Adrenal gland (tissue), 12 donors: ENCODE results near the gene IKZF2. TPM values are rescaled to one million over a fixed set of nuclear protein-coding genes. Genes with fewer than 3 reads are reported as not detected.

Experiments
- DNase-seq, 7 donors: peaks; one replicate each; pipeline ENCODE4 v3.0.0-alpha.2; 2019 to 2020
- H3K27ac ChIP-seq, 5 donors: fragments of 200-600 bp; sonication (generic) in 4 of 5; 1 replicate in 3 of 5; 2 replicates in 2 of 5; pipeline versions ENCODE4 v1.5.1 to v1.8.0; 2016 to 2020; ENCODE audit warnings: mild to moderate bottlenecking in 1 of 5
- H3K27me3 ChIP-seq: fragments of 200-600 bp; 2 replicates; pipeline ENCODE4 v1.8.0; 2021
- H3K36me3 ChIP-seq, 2 donors: fragments of 200-600 bp; replicated peaks in 1 of 2; 1 replicate in 1 of 2; 2 replicates in 1 of 2; pipeline versions ENCODE4 v1.5.1 to v1.8.0; 2018 to 2022
- H3K4me1 ChIP-seq, 2 donors: fragments of 200-600 bp; replicated peaks in 1 of 2; 1 replicate in 1 of 2; 2 replicates in 1 of 2; pipeline versions ENCODE4 v1.5.1 to v1.8.0; 2018 to 2021
- H3K4me3 ChIP-seq, 4 donors: fragments of 200-600 bp; sonication (generic) in 3 of 4; one replicate each; pipeline ENCODE4 v1.5.1; 2016 to 2018
- H3K9me3 ChIP-seq, 3 donors: fragments of 200-600 bp; sonication (generic) in 1 of 3; replicated peaks in 1 of 3; 1 replicate in 2 of 3; 2 replicates in 1 of 3; pipeline versions ENCODE4 v1.5.1 to v1.8.0; 2016 to 2021
- POLR2A ChIP-seq, 2 donors: fragments of 450-650 bp; IDR thresholded peaks; one replicate each; pipeline ENCODE4 v1.6.1; 2017; ENCODE audit warnings: antibody characterized with exemption in 2 of 2, mild to moderate bottlenecking in 2 of 2, moderate library complexity in 1 of 2
- WGBS, 4 donors: extraction: QIAGEN DNeasy Blood & Tissue Kit in 2 of 4; methylation state at CpG; one replicate each; pipeline versions ENCODE4 v1.1.5 to v1.1.7; 2013 to 2017; 5-methylcytosine and 5-hydroxymethylcytosine counted together
- intact Hi-C, 2 donors: fragments of 100-400 bp; cut with DNase I; formaldehyde crosslinking; loops; one replicate each; pipeline versions ENCODE4 v1.14.1 to v1.15.0; 2022 to 2023
- polyA plus RNA-seq, 3 donors: library from polyadenylated mRNA; stranded (reverse); fragments of 200-250 nt in 2 of 3; fragments of 350-450 nt in 1 of 3; fragmentation: Illumina TruSeq in 1 of 3; extraction: RNeasy Lipid Tissue Mini Kit (QIAGEN cat#74804) in 1 of 3; gene quantifications; one replicate each; pipeline ENCODE4 v1.2.3, GENCODE V29; 2013 to 2014
- total RNA-seq, 9 donors: library from RNA; depleted of rRNA in 4 of 9; stranded (reverse); fragments of >200 nt in 4 of 9; fragments of 120-200 nt in 1 of 9; fragmentation: NEBNext Ultra II Directional in 1 of 9; extraction: Animal tissue kit (Norgen Biotek cat#: 25700) in 1 of 9; gene quantifications; one replicate each; pipeline versions ENCODE4 v1.1.0 to v1.2.4, GENCODE V29; 2013 to 2023
- TF ChIP-seq, protein P1 (sequence below), 6 experiments: fragments of 450-650 bp in 4 of 6; fragments of 200-600 bp in 2 of 6; sonication (generic) in 1 of 6; IDR thresholded peaks; 1 replicate in 5 of 6; 2 replicates in 1 of 6; pipeline versions ENCODE4 v1.5.1 to v1.8.0; 2016 to 2021; ENCODE audit warnings: antibody characterized with exemption in 6 of 6, mild to moderate bottlenecking in 2 of 6, moderate library complexity in 1 of 6
- donor health status: healthy with polysubstance abuse.
- donor health status: Bipolar disorder and iron deficiency.
- donor health status: DM: yes; HTN: yes; CAD: no.
- donor health status: DM: no; HTN: no; CAD: no.
- donor health status: DM: no; HTN: no; CAD: no.
- donor health status: DM: yes; HTN: yes; CAD: no.

Gene IKZF2
- total and polyA plus RNA-seq, 12 donors = 0.44 to 18.9 (median 8.0) TPM

DNA sequence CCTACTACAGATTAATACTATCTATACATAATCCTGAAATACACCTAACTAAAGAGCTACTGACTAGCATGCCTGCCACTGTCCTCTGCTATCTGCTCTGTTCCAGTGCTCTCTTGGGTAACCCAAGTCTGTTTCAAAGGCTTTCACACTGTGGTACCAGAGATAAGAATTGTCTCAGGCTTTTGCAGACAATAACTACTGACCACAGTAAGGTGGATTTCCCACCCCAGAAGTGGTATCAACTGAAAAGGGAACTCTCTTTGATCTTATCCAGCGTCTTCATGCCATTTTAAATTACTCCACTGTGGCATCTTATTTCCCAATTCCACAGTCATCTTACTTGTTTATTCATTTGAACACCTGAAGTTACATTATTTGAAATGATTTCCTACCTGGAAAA is 190.2 kb downstream of the IKZF2 start:
- Histone ChIP-seq H3K27ac (no peak overlapping the region), H3K27me3 (no peaks in the 10 kb centered on the region), H3K4me1 (no peaks in the 10 kb centered on the region), H3K9me3 (no peaks in the 10 kb centered on the region), H3K36me3 (no peaks in the 10 kb centered on the region), H3K4me3 (no peak overlapping the region)
- 80 to 96% (median 87%) methylated on average over 1 of the region's 1 CpG for WGBS, 4 donors
- no peak for DNase-seq
- TF ChIP-seq, protein P1, sequence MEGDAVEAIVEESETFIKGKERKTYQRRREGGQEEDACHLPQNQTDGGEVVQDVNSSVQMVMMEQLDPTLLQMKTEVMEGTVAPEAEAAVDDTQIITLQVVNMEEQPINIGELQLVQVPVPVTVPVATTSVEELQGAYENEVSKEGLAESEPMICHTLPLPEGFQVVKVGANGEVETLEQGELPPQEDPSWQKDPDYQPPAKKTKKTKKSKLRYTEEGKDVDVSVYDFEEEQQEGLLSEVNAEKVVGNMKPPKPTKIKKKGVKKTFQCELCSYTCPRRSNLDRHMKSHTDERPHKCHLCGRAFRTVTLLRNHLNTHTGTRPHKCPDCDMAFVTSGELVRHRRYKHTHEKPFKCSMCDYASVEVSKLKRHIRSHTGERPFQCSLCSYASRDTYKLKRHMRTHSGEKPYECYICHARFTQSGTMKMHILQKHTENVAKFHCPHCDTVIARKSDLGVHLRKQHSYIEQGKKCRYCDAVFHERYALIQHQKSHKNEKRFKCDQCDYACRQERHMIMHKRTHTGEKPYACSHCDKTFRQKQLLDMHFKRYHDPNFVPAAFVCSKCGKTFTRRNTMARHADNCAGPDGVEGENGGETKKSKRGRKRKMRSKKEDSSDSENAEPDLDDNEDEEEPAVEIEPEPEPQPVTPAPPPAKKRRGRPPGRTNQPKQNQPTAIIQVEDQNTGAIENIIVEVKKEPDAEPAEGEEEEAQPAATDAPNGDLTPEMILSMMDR (IDR thresholded peaks at IDR 0.05) = no peak
- TF ChIP-seq POLR2A (IDR thresholded peaks at IDR 0.05) = no peak
- intact Hi-C loops = no loop called here

DNA sequence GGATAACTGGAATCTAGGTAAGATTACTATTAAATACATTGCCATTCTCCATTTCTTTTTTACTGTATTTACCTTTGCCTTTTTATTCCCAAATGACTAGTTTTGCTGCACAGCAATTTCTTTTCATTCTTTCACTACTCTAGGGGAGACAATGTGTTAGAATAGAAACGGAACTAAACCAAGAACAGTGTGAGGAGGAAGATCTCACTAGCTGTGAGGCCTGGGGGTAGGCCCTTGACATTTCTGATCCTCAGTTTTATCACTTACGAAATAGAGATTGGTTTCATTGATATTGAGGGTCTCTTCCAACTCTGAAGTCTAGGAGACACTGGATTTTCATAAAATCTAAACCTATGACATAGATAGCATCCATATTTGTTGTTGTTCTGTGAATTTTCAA is 191.1 kb downstream of the IKZF2 start:
- Histone ChIP-seq H3K27ac (no peak overlapping the region), H3K27me3 (no peaks in the 10 kb centered on the region), H3K4me1 (no peaks in the 10 kb centered on the region), H3K4me3 (no peak overlapping the region), H3K36me3 (no peaks in the 10 kb centered on the region), H3K9me3 (no peaks in the 10 kb centered on the region)
- no peak for DNase-seq
- intact Hi-C loops = no loop called here
- 73 to 92% (median 85%) methylated on average over 2 of the region's 2 CpGs for WGBS, 4 donors
- no peak for TF ChIP-seq POLR2A (IDR thresholded peaks at IDR 0.05)
- TF ChIP-seq, protein P1 (IDR thresholded peaks at IDR 0.05) = no peak

DNA sequence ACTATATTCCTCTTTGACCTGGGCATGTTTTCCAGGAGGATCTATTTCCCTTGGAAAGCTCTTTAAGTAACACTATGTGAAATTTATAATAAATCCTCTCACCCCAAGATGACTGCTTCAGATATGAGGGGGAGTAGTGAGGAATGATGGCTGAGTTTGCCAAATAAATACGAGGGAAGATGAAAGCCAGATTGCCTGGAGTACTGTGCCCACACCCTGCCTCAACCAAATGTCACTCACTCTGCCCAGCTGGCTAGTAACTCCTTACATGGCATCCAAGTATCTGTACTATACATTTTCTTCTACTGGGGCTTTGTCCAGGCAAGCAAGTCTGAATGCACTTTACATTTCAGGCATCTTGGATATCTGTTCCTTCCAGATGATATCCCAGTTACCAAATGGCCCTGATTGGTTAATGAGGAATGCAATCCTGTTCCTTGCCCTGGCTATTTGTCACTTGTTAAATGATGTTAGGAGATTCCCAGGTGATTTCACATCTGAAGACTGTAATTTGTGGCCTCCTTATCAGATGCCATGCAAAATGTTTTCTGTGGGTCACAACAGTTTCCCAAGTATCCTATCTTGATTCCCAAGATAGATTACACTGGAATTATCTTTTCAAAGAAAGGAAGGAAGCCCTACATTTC is 191.8 kb downstream of the IKZF2 start:
- Histone ChIP-seq H3K36me3 (no peaks in the 10 kb centered on the region), H3K27ac (no peak overlapping the region), H3K4me3 (no peak overlapping the region), H3K4me1 (no peaks in the 10 kb centered on the region), H3K27me3 (no peaks in the 10 kb centered on the region), H3K9me3 (no peaks in the 10 kb centered on the region)
- no peak for DNase-seq
- TF ChIP-seq POLR2A (IDR thresholded peaks at IDR 0.05) = no peak
- TF ChIP-seq, protein P1 (IDR thresholded peaks at IDR 0.05) = no peak
- intact Hi-C loops = no loop called here
- WGBS, 4 donors = 52 to 85% (median 61%) methylated on average over 1 of the region's 1 CpG

DNA sequence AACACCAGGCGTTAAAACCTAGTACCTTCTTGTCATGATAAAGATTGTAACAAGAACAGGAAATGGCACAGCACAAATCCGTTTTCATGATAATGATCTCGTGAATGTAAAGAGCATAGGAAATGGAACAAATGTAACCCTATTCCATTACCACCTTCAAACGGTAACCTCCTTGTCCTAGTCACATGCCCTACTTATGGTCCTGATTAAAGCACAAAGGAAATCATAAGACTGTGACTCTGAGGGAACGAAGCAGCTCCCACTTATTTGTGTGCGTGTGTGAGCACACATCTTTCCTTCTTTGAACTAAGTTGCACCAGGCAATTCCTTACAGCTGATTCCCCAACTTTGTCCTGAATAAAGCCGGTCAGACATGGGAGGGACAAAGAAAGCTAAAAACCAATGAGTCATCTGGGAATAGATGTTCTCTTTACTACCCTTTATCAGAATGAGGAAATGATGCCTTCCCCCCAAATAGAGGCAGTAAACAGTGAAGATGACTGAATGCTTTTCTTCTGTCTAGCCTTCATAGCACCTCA is 192.6 kb downstream of the IKZF2 start:
- DNase-seq = no peak
- TF ChIP-seq, protein P1 (IDR thresholded peaks at IDR 0.05) = no peak
- no peak for TF ChIP-seq POLR2A (IDR thresholded peaks at IDR 0.05)
- Histone ChIP-seq H3K27ac (no peak overlapping the region), H3K4me1 (no peaks in the 10 kb centered on the region), H3K27me3 (no peaks in the 10 kb centered on the region), H3K4me3 (no peak overlapping the region), H3K36me3 (no peaks in the 10 kb centered on the region), H3K9me3 (no peaks in the 10 kb centered on the region)
- WGBS, 4 donors = 80 to 82% (median 81%) methylated on average over 7 of the region's 7 CpGs
- intact Hi-C loops = no loop called here
